ENCODE data around the gene SDC3.

SDC3 gene

DNA sequence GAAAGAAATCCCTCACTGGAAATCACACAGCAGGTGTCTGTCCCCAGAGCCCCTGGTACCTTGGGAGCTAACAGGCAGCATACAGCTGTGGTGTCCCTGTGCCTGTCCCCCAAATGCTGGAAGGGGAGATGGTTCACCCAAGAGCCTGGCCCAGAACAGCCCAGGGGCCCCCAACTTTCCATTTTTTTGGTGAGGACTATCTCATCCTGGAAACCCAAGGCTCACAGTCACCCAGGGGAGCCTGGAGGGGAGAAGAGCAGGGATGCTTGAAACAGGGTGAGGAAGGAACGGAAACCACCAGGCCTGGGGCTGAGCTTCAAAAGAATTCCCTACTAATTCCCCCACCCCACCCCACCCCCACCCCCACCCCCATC, 3.6 kb downstream of the SDC3 start:
- no peak for DNase-seq (ENCODE audit: low read depth in 2 of 2)

DNA sequence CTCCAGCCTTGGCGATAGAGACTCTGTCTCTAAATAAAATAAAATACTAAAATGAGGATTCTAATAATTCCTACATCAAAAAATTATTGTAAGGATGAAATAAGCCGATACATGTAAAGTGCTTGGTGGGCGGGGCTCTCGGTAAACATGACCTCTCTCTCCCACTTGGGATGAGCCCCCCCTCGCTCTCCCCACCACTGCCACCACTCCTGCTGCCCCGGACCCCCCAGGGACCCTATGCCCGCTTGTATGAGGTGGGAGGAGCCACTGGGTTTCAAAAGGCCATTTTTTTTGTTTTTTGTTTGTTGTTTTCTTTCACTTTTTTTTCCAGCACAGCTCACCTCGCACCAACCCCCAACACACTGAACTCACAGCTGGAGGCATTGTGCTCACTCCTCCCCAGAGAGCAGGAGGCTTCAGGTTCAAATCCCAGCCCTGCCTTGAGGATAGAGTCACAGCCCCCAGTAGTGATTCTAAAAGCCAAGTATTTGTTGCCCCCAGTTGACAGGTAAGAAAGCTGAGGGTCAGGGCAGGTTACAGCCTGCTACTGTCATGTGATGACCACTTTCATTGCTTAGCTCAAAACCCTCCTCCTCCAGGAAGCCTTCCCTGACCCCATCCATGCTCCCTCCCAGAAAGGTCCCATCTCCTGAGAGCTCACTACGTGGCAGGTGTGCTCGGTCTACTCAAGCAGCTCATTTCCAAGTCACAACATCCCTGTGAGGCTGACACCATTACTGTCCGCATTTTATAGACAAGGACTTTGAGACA, 4.2 kb downstream of the SDC3 start:
- no peak for DNase-seq (ENCODE audit: low read depth in 2 of 2)

DNA sequence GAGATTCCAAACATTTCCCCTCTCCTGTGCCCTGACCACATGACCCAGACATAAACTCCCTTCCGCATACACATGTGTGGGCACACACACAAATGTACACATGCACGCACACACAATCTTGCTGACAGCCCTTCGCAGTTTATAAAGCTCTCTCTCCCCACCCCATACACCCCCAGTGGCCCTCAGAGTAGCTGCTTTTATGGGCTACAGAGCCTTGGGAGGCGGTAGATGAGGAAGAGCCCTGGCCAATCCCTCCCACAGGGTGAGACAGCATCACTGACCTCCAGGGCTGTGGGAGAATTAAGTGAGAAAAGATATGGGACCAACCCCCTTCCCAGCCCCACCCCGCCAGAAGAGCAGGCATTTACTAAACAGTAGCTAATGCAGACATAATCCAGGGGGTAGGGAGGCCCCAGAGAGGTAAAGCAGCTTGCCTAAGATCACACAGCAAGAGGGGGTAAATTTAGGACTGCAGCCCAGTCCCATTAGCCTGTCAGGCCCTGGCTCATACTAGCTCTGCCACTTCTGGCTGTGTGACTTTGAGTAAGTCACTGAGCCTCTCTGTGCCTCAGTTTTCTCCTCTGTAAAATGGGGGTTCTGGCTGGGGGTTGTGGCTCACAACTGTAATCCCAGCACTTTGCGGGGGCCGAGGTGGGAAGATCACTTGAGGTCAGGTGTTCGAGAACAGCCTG, 5.1 kb downstream of the SDC3 start:
- DNase-seq (ENCODE audit: low read depth in 2 of 2) = no peak

DNA sequence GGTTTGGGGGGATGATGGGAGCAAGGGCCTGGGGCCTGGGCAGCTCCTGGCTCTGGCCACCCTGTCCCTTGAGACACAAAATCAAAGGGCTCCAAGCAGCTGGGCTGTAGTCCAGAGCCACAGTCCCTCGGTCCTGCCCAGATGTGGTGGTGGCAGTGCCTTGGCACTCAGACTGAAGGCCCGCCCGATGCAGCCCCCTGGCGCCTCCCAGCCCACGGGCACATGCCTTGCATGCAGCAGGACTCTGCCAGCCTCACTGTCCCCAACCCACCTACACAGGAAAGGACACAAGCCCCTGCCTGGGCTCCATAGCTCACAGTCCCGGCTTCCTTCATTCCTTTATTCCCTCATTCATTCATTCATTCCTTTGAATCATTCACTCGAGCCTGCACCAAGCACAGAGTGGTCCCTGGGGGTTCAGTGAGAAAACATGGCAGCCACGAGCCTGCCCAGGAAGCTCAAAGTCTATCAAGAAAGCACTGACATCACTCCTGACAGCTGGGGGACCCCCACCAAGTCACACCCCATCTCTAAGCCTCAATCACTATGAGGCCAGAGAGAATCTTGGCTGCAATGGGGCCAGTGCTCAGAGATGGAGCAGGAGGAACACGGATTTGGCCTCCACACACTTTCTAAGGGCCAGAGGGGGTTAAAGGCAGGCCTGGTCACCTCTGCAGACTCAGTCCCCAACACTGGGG, 5.8 kb downstream of the SDC3 start:
- no peak for DNase-seq (ENCODE audit: low read depth in 2 of 2)

DNA sequence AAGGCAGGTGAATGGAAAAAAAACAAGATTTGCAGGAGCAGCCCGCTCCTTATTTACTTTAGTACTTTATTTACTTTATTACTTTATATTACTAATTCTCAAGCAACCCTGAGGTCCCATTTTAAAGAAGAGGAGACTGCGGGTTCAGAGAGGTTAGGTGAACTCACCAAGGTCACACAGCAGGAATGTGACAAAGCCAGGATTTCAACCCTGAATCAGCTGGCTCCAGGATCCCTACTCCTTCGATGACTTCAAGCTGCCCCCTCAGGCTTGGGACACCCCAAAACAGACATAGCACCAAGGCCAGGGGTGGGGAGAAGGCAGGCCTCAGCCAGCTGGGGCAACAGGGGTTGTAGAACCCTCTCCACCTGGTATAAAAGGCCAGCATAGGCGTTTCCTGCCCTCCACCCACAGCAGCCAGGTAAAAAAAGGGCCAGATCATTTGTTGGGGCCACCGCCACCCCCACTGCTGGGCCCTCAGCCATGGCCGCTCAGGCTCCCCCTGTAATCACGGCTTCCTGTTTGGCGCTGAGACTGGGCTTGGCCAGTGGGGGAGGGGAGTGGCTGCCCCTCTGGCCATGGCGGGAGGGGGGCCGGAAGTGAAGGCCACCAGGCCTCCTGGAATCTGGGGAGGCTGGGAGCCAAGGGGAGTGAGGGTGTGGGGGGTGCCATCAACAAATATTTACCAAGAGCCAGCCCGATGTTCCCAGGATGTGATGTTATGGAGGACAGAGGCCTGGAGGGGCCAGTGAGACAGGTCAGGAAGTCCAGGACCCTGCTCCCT, 6.6 kb downstream of the SDC3 start:
- DNase-seq (ENCODE audit: low read depth in 2 of 2) = no peak

DNA sequence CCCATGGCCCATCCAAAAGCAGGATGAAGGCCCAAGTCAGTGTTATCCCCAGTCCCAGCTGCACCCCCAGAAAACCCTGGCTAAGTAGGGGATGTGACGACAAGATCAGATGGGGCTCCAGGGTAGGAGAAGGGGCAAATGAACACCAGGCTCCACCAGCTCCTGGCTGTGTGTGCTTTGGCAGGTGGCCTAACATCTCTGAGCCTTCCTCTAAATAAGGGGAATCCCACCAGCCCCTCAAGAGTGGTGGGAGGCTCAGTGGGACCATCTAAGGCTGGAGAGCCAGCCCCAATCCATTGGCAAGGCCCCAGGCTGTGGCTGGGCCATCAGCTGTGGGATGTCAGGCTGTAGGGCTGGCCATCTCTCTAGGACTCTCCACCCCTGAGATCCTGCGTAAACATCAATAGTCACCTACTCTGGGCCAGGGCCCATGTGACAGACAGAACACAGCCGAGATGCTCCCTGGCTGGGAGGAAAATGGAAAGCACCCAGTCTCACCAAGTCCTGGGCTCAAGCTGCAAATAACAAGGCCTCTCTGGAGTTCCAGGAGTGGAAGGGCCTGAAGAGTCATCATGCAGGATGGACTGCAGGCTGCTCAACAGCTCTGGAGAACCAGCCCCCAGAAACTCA, 7.5 kb downstream of the SDC3 start:
- no peak for DNase-seq (ENCODE audit: low read depth in 2 of 2)

DNA sequence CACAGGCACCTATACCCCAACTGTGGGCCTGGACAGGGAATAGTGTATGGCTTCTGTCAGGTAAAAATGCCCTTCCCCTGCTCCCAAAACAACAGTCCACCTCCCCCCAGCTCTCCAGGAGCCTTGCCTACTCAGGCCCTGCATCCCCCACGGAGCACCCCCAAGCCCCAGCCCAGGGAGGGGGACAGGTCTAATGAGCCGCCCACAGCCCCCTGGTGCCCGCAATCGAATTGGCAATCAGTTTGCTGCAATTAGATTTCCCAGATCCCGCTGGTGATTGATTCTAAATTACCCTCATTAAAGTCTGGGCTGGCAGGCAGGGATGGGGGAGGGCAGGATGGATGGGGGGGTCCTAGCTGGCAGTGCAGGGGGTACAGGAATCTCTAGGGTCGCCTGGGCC, 8.1 kb downstream of the SDC3 start:
- DNase-seq (ENCODE audit: low read depth in 2 of 2) = no peak

DNA sequence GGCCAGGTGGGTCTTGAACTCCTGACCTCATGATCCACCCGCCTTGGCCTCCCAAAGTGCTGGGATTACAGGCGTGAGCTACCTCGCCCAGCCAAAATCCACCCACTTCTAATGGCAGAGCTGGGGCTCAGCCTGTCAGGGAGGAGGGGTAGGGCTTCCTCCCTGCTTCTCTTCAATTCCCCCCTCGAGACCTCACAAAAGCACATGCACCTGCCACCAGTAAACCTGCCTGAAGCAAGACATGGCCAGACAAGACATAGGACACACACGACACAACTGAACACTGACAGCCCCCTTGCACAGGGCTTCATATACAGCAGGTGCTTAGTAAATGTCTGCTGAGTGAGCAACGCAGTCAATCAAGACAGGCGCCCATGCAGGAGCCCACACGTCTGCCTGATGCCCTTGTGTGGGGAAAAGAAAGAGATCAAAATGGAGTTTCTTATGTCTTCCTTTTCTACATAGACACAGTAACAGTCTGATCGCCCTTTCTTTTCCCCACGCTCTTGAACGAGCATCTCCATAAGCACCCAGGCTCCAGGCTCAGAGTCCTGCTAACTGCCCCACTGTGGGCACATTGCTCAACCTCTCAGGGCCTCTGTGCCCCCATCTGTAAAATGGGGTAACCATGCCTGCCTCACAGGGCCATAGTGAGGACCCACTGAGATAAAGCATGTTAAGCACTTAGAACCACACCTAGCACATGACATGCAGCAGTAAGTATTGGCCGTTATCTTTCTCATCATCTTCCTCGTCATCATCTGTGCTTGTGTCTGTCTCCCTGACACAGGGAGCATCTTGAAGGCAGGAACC, 8.8 kb downstream of the SDC3 start:
- no peak for DNase-seq (ENCODE audit: low read depth in 2 of 2)

DNA sequence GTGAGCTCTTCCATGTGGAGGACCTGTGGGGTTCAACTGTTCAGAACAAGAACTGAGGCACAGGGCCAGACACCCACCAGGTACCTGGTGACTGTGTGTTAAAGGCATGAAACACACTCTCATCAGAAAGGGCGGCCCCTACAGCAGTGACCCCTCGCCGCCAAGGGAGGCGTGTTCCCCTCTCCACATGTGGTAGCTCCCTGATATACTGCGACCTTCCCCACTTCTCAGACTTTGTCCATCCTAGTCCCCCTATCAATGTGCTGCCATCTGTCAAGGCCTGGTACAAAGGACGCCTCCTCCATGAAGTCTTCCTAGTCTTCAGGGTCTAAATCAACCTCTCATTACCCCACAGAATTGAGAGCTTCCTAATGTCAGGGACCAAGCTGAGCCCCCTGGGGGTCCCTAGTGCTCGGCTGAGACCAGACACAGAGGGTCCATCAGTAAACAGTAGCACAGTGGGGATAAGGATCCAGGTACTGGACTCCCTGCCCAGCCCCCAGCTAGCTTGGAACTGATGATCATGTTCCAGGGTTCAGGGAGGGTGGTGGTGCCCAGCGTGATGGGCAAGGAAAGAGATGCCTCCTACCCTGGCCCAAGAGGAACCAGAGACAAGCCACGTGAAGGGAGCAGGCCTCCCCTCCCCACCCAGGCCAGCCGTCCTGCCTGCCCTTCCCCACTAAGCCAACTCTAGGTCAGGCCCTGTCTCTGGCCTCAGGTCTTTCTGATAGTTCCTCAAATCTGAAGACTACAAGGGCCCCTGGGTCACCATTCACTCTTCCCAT, 10.3 kb downstream of the SDC3 start:
- DNase-seq (ENCODE audit: low read depth in 2 of 2) = no peak

DNA sequence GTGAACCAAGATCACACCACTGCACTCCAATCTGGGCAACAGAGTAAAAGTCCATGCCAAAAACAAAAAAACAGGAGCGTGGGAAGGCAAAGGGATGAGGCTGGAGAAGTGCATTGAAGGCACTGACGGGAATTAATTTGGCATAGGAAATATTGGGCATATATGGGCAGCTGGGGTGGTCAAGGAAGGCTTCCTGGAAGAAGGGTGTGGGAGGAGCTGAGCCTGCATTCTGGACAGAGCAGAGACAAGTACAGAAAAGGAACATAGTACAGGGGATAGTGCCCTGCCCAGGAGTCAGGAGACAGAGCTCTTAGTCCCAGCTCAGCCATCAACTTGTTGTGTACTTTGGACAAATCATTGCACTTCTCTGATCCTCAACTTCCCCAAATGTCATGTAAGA, 11.7 kb downstream of the SDC3 start:
- DNase-seq (ENCODE audit: low read depth in 2 of 2) = no peak

DNA sequence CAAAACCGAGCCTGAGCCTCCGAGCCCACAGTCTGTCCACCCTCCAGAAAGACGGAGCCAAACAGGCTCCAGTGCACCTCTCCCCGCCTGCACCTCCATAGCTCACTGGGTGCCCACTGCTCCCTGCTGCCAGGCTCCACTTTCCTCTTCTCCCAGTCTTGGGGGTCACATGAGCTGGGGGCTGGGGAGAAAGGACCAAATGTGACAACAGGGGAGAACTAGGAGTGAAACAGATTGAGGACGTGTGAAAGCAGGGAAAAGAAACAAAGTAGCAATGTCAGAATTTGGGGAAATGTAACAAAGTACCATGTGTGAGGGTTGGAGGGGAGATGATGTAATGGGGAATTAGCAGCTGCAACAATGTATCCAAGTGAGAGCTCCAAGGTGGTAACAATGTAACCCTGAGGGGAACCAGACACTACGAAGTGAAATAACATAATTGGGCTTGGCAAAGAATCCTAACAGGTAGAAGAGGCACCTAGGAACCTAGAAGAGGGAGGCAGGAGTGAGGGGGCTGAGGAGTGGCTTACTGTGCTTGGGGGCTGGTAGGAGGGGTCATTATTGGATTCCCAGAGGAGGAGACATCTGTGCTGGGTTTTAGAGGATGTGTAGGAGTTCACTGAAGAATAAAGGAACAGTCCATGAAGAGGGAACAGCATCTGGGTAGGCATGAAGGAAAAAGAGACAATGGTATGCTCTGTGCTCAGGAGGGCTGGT, 12.5 kb downstream of the SDC3 start:
- no peak for DNase-seq (ENCODE audit: low read depth in 2 of 2)

DNA sequence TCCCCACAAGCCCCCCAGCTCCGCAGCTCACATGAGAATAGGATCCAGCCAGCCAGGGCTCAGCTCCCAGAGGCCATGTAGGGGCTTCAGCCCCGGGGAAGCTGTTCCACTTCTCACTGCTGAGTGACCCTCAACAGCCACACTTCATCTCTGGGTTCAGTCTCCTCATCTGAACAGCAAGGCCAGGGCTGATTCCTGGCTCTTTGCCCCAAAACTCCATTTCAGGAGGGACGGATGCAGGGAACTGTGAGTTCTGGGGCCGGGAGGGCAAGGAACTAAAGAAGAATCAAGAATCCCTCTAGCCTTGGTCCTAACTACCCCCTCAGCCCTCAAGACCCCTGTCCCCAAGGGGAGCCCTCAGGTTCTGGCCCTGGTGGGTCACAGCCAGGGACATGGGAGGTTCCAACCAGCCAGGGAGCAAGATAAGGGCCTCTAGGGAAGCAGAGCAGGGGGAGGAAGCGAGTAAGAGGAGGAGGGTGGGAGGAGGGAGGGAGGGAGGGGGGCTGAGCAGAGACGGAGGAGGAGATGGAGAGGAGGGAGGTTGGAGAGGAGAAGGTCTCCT, 13.1 kb downstream of the SDC3 start:
- no peak for DNase-seq (ENCODE audit: low read depth in 2 of 2)

DNA sequence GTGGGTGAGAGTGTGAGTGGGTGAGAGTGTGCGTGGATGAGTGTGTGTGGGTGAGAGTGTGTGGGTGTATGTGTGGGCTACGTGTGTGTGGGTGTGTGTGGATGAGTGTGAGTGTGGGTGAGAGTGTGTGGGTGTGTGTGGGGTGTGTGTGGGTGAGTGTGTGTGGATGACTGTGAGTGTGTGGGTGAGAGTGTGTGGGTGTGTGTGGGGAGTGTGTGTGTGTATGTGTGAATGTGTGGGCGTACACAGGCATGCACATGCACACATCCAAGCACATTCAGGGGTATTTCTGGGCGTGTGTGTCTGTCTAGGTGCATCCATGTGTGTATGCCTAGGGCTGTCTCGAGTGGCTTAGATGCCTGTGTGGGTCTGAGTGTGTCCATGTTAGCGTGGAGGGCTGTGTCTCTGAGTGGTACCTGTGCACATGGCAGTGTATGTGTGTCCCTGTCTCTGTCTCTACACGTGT, 14.0 kb downstream of the SDC3 start:
- no peak for DNase-seq (ENCODE audit: low read depth in 2 of 2)

DNA sequence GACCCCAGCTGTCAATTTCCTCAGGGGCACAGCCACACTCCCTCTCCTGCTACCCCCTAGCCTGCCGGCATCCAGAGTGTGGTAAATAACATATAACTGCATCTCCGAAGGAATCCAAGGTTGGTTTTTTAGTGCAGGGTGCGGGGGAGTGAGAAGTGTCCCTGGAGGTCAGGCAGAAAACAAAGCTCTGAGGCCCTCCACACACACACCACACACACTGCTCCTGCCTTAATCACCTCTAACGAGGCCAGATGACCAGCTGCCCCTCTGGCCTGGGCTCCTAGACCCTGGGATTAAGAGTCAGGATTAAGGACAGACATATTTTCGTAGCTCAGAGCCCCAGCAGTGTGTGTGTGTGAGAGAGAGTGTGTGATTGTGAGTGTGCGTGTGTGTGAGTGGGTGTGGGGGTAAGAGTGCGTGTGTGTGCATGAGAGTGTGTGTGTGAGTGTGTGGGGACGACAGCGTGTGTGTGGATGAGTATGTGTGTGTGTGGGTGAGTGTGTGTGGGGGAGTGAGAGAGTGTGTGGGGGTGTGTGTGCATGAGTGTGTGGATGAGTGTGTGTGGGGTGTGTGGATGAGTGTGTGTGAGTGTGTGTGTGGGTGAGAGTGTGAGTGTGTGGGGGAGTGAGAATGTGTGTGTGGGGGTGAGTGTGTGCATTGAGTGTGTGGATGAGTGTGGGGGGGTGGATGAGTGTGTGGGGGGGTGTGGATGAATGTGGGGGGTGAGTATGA, 14.6 kb downstream of the SDC3 start:
- DNase-seq (ENCODE audit: low read depth in 2 of 2) = no peak

DNA sequence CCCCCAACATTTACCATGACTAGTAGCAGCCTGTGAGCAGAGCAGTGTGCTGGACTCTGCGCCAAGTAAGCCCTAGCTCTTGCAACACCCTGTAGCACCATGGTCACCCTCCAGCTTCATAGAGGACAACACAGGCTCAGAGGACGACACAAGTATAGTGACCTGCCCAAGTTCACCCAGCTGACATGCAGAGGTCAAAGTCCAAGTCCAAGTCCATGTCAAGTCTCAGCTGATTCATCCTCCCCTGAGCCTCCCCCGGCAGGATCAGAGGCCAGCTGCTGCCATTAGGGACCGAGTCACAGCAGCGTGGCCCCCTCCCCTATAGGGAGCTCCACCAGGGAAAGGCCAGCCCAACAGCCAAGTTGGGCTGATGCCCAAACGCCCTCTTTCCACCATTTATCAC, 15.9 kb downstream of the SDC3 start:
- DNase-seq (ENCODE audit: low read depth in 2 of 2) = no peak

DNA sequence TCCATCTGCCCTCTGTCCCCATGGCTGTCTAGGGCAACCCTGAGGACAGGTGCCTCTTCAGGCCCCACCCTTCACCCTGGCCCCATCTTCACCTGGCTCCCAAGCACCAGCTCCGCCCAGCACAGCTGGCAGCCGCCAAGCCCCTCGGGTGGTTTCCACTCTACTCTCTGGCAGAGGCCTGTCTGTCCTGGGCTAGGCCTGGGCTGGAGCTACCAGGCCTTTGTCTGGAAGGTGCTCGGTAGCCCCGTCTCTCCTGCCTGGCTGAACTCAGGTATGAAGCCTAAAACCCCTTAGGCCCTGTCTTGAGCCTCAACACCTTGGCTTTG, 17.4 kb downstream of the SDC3 start:
- no peak for DNase-seq (ENCODE audit: low read depth in 2 of 2)

DNA sequence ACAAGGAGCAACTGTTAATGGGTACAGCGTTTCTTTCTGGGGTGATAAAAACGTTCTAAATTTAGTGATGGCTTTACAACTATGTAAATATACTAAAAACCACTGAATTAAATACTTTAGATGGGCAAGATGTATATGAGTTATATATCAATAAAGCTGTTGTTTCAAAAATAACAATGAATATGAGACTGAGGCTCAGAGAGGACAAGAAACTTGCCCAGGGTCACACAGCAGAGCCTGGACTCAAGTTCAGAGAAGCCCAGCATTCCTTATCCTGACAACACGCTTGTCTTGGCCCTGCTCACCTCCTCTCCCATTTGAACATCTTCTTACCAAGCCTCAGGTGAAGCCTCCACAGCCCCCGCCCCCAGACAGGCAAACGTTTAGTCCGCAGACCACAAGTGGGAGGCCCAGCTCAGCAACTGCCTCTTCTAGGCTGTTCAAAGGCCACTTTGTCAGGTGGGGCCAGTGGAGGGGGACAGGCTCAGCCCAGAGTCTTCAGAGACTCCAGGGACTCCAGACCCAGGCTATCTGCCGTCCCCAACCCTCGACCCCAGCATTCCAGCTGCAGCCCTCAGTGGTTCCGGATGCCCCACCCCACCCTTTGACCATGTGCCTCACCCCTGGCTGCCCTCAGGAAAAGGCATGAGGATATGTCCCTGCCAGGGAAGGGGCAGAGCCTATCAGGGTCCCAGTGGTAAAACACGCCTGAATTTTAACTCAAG, 17.9 kb downstream of the SDC3 start:
- no peak for DNase-seq (ENCODE audit: low read depth in 2 of 2)

DNA sequence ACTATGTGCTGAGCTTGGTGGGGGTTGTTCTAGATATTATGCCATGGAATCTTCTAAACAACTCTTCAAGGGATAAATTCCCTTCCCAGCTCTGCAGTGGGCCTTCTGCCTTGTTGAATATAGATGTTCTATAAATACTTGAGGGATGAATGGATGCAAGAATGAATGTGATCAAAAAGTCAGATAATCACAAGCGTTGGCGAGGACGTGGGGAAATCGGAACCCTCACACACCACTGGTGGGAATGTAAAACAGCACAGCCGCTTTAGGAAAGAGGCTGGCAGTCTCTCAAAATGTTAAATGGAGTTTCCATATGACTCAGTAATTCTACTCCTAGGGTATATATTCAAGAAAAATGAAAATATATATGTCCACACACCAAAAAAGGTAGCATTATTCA, 19.0 kb downstream of the SDC3 start:
- DNase-seq (ENCODE audit: low read depth in 2 of 2) = no peak
